Chondrocyte (in vitro differentiated cells): ENCODE data around the gene SMIM32. TPM values are rescaled to one million over a fixed set of nuclear protein-coding genes. Genes with fewer than 3 reads are reported as not detected.

Experiments used
- DNase-seq: peaks from one replicate; pipeline ENCODE4 v3.0.0; 2021; ENCODE audit warnings: mixed read lengths, low spot score
- H3K27ac Mint-ChIP-seq: one replicate; pipeline ENCODE4 v1.8.0; 2021; ENCODE audit warnings: mild to moderate bottlenecking, moderate library complexity, mixed read lengths; ENCODE audit not compliant: unreplicated experiment
- H3K27me3 Mint-ChIP-seq: 2 replicates; pipeline ENCODE4 v1.8.0; 2021; ENCODE audit warnings: low read depth, mixed read lengths
- H3K36me3 Mint-ChIP-seq: 2 replicates; pipeline ENCODE4 v1.8.0; 2021; ENCODE audit warnings: low read depth, mixed read lengths
- H3K4me1 Mint-ChIP-seq: 2 replicates; pipeline ENCODE4 v1.8.0; 2021; ENCODE audit warnings: low read depth, mild to moderate bottlenecking, mixed read lengths
- H3K4me3 Mint-ChIP-seq: one replicate; pipeline ENCODE4 v1.8.0; 2021; ENCODE audit warnings: mild to moderate bottlenecking, moderate library complexity, mixed read lengths; ENCODE audit not compliant: unreplicated experiment
- H3K9me3 Mint-ChIP-seq: 2 replicates; pipeline ENCODE4 v1.8.0; 2021; ENCODE audit warnings: low read depth, mixed read lengths
- total RNA-seq: library from RNA; stranded (reverse); gene quantifications from 3 replicates; pipeline ENCODE4 v1.2.1, GENCODE V29; 2021
- TF ChIP-seq, protein P1 (sequence below): fragments of 200-600 bp; sonication (generic); IDR thresholded peaks from 2 replicates; pipeline ENCODE4 v1.5.0; 2021; ENCODE audit warnings: antibody characterized with exemption, mild to moderate bottlenecking, moderate library complexity

SMIM32 gene
- total RNA-seq, 1 donor from 2014 or later: not detected

DNA sequence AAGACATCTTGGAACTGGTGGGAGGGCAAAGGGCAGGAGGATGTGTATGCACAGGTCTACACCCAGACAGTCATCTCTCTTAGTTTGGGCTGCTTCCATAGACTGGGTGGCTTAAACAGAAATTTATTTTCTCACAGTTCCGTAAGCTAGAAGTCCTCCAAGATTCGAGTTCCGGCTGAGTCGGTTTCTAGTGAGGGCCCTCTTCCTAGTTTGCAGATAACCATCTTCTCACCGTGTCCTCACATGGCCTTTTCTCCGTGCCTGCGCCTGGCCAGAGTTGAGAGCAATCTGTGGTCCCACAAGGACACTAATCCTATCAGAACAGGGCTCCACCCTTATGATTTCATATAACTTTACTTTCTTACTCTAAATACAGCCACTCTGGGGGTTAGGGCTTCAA lies 4.1 kb downstream of the SMIM32 start:
- no peak for DNase-seq
- H3K27ac Mint-ChIP-seq: no peak overlapping the region
- H3K4me3 Mint-ChIP-seq: no peak overlapping the region
- H3K36me3 Mint-ChIP-seq: peaks cover 27% of the 10 kb centered on the region
- peaks cover 9% of the 10 kb centered on the region for H3K27me3 Mint-ChIP-seq
- TF ChIP-seq, protein P1, sequence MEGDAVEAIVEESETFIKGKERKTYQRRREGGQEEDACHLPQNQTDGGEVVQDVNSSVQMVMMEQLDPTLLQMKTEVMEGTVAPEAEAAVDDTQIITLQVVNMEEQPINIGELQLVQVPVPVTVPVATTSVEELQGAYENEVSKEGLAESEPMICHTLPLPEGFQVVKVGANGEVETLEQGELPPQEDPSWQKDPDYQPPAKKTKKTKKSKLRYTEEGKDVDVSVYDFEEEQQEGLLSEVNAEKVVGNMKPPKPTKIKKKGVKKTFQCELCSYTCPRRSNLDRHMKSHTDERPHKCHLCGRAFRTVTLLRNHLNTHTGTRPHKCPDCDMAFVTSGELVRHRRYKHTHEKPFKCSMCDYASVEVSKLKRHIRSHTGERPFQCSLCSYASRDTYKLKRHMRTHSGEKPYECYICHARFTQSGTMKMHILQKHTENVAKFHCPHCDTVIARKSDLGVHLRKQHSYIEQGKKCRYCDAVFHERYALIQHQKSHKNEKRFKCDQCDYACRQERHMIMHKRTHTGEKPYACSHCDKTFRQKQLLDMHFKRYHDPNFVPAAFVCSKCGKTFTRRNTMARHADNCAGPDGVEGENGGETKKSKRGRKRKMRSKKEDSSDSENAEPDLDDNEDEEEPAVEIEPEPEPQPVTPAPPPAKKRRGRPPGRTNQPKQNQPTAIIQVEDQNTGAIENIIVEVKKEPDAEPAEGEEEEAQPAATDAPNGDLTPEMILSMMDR: no peak
- peaks cover 15% of the 10 kb centered on the region for H3K4me1 Mint-ChIP-seq
- no peaks in the 10 kb centered on the region for H3K9me3 Mint-ChIP-seq

DNA sequence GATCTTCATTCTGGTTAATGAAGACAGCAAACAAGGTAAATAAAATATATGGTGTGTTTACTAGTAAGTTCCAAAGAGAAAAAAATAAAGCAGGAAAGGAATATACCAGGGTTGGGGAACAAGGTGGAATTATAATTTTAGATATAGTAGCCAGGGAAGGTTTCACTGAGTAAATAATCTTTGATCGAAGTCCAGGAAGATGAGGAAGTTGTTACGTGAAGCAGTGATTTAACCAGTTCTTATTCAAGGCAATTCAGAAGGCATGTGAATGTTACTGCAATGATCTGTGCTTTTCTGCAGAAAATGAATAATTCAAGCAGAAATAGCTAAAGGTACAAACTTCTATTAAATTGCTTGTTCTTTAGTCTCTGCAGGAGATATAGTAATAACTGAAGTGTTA lies 6.2 kb downstream of the SMIM32 start:
- TF ChIP-seq, protein P1: no peak

DNA sequence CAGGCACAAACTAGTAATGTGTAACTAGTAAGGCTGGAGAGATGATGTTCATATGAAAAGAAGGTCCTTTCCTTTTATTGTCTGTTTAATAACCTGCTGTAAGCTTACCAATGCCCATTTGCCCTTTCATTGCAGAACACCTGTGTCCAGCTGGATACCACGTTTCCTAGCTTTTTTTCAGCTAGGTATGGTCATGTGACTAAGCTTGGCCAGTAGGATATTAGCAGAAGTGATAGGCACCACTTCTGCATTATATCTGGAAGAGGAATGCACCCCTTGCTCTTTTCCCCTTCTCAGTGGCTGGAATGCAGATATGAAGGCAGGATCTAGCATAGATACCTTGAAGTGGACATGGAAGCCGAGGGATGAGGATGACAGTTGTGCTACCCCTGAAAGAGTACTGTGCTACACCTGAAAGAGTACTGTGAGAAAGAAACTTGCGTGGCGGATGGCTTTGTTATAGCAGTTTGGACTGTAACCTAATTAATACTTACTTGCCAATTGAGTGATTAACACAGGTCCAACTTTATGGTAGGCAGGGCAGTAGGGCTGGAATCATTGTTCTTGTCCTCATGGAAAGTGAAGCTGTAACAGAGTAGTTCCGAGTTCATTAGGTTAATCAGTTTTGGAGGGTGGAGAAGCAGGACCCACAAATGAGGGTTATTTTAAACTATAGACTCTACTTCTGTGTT lies 6.8 kb downstream of the SMIM32 start:
- DNase-seq: no peak
- peaks cover 2% of the 10 kb centered on the region for H3K4me1 Mint-ChIP-seq
- H3K27me3 Mint-ChIP-seq: peaks cover 3% of the 10 kb centered on the region
- no peak overlapping the region for H3K4me3 Mint-ChIP-seq
- H3K36me3 Mint-ChIP-seq: peaks cover 27% of the 10 kb centered on the region
- no peak overlapping the region for H3K27ac Mint-ChIP-seq
- no peaks in the 10 kb centered on the region for H3K9me3 Mint-ChIP-seq
- TF ChIP-seq, protein P1: no peak

More for the DNA sequence above, 6.2 kb downstream of the SMIM32 start:
- Mint-ChIP-seq H3K27ac (no peak overlapping the region), H3K27me3 (peaks cover 9% of the 10 kb centered on the region), H3K4me1 (peaks cover 9% of the 10 kb centered on the region), H3K36me3 (peaks cover 27% of the 10 kb centered on the region), H3K4me3 (no peak overlapping the region), H3K9me3 (no peaks in the 10 kb centered on the region)
- DNase-seq: no peak

DNA sequence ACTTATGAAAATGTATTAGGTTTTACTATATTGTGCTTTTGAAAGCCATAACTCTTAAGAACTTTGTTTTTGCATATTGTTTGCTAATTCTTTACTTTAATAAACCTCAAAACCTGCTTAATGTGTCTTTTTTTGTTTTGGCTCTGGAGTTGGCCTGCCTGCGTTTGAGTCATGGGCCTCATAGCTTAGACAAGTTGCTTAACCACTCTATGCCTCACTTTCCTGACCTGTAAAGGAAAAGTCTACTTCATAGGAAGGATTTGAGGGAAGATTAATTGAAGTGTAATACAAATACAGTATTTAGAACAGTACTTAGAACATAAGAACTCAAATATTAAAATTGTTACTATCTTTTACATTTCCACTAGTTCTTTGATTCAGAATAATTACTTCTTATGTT lies 10.3 kb downstream of the SMIM32 start:
- no peak overlapping the region for H3K27ac Mint-ChIP-seq
- DNase-seq: no peak
- H3K27me3 Mint-ChIP-seq: no peaks in the 10 kb centered on the region
- no peaks in the 10 kb centered on the region for H3K9me3 Mint-ChIP-seq
- H3K4me3 Mint-ChIP-seq: no peak overlapping the region
- no peaks in the 10 kb centered on the region for H3K4me1 Mint-ChIP-seq
- H3K36me3 Mint-ChIP-seq: peaks cover 14% of the 10 kb centered on the region
- TF ChIP-seq, protein P1: no peak

DNA sequence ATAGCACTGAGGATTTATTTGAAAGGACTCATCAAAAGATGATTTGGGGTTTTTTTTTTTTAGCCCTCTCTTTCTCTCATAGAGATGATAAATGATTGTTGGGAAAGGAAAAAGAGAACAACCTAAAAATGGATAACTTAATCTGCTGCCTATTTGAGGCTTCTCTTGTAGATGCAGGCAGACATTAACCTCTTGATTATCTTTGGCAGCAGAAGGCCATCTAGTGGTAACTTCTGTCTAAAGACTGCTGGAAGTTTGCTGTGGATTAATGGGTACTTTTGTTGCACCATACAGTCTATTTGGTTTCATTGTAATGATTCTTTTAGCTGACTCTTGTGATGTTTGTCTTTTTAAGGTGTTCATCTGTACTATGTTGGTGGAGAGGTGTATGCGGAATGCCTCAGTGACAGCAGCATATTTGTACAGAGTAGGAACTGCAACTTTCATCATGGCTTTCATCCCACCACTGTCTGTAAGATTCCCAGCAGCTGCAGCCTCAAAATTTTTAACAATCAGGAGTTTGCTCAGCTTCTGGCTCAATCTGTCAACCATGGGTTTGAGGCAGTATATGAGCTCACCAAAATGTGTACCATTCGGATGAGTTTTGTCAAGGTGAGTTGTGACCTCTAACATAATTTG lies 18.8 kb downstream of the SMIM32 start:
- H3K27ac Mint-ChIP-seq: no peak overlapping the region
- H3K4me1 Mint-ChIP-seq: peaks cover 3% of the 10 kb centered on the region
- peaks cover 27% of the 10 kb centered on the region for H3K36me3 Mint-ChIP-seq
- TF ChIP-seq, protein P1: peak; percentile 87
- no peaks in the 10 kb centered on the region for H3K9me3 Mint-ChIP-seq
- DNase-seq: no peak
- no peaks in the 10 kb centered on the region for H3K27me3 Mint-ChIP-seq
- H3K4me3 Mint-ChIP-seq: no peak overlapping the region
